GM18526 (cell line): ENCODE results near the gene AQP4.

Experiments used
- POLR2A ChIP-seq: IDR thresholded peaks from 3 replicates; pipeline ENCODE4 v1.6.1; 2011; ENCODE audit not compliant: insufficient read length; ENCODE audit errors: extremely low read depth

Gene AQP4, protein sequence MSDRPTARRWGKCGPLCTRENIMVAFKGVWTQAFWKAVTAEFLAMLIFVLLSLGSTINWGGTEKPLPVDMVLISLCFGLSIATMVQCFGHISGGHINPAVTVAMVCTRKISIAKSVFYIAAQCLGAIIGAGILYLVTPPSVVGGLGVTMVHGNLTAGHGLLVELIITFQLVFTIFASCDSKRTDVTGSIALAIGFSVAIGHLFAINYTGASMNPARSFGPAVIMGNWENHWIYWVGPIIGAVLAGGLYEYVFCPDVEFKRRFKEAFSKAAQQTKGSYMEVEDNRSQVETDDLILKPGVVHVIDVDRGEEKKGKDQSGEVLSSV

DNA sequence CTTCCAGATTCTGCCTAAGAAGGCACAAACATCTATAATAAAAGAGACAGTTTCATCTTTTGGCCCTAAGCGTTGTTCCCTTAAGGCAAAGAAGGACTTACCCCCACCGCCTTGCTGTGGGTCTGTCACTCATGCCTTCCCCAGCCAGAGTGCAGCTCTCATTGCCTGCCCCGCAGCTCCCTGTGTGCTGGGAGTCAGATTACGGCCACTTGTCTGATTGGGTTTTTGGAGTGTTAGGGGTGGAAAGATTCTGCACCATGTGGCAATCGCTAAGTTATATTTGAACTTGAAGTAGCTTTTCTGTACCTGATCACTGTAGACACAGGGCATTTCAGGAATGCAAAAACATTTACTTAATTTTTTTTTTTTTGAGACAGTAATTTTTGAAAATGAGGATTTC, at the start of gene AQP4:
Gene AQP4, minus strand, starts transcription at position 151 of the 400 bp plus-strand sequence. Its CDS starts 18 bp downstream, at position 133.
- no peak for TF ChIP-seq POLR2A

DNA sequence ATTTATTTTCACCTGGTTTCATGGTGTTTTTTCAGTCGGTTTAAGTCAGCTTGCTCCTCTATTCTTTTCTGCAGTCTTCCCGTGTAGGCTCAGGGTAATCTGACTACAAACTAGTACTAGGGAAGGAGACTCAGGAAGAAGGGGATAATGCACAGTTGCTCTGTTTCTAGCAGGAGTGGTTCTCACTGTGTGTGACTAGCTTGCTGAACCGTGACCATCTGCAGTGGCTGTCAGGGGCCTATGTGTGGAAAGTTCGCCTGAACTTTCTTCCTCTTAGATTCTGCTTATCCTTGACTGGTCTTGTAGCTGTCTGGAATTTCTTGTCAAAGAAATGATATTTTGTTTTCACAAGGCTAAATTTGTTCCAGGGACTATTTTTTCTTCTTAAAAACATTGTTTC, 46.3 kb upstream of the AQP4 start:
- no peak for TF ChIP-seq POLR2A

DNA sequence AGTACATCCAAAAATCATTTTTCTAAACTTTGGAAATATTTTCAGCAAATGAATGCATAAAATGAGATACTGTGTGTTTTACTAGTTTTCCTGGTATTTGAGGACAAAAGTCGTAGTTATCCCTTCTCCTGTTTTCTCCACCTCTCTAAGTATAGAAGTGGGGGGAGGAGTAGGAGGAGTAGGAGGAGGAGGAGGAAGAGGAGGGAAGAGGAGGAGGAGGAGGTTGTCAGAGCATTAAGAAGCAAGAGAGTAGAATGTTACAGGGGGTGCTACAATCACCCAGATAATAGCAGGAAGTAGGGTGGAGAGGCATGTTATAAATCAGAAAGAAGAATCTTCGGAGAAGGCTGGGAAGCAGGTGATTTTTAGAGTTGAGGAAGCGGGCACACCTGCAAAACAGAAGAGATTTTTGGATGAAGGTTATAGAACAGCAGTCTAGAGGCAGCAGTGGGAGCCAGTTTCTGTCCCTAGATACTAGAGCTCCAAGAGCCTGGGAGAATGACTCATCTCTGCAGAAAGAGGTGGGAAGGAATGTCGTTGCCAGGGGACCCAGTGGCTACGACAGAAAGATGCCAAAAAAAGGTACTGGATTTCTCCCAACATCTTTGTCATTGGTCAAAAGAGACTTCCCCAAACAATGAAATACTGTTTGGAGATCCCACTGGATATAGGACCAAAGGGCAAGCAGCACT, 44.2 kb upstream of the AQP4 start:
- no peak for TF ChIP-seq POLR2A

DNA sequence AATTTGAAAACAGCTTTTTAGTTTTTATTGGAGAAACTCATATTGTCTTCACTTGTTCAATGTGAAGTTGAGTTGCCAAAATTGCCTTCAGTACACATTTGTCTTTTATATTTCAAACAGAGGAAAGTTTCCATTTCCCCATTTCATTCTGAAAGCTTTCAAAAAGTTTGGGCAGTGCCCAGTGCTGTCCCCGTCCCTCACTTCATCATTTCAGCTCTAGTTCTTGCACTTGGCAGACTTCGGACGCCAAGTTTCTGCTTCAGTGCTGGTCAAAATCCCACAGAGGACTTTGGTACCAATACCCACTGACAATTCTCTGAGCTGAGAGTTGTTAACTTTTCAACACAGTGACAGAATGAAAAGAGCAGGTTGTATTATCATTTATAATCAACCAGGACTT, 43.4 kb upstream of the AQP4 start:
- TF ChIP-seq POLR2A: no peak

- TF ChIP-seq POLR2A: no peak
Measured at GRCh38 chr18:26902291-26902690, 36.8 kb upstream of the AQP4 start.

- TF ChIP-seq POLR2A: no peak
Measured at GRCh38 chr18:26901020-26901419, 35.5 kb upstream of the AQP4 start.

GRCh38 chr18:26894426-26894825, 28.9 kb upstream of the AQP4 start:
- TF ChIP-seq POLR2A: no peak

DNA sequence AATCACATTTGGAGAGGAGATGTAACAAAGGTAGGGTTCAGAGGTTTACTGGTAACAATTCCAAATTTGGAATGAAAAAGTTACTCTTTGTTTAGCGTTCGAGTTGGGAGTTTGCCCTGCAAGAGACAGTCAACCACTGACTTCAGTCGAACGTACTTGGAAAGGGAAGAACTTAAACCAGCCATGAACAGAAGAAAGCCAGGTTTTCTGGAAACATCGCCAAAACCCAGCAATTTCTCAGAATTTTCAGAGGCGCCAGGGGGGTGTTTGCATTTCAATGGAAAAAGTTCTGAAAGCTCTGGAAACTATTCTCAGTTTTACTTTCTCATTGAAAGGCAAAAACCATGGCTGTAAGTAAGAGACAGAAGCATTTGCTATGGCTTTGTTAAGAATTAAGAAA, 28.5 kb upstream of the AQP4 start:
- no peak for TF ChIP-seq POLR2A

DNA sequence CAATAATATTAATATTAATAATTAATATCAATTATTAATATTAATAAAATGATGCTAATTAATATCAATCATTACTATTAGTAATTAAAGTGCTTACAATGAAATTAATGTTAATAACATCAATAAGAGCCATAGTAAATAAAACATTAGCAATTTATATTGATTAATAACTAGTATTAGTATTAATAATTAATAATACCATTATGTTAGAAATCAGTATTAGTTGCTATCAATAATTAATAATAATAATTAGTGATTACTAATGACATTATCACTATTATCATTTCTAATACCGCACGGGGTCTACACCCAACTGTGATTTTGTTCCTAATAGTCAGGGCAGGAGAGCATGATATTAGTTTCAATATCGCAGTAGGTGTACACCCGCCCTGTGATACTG, 22.8 kb upstream of the AQP4 start:
- no peak for TF ChIP-seq POLR2A

DNA sequence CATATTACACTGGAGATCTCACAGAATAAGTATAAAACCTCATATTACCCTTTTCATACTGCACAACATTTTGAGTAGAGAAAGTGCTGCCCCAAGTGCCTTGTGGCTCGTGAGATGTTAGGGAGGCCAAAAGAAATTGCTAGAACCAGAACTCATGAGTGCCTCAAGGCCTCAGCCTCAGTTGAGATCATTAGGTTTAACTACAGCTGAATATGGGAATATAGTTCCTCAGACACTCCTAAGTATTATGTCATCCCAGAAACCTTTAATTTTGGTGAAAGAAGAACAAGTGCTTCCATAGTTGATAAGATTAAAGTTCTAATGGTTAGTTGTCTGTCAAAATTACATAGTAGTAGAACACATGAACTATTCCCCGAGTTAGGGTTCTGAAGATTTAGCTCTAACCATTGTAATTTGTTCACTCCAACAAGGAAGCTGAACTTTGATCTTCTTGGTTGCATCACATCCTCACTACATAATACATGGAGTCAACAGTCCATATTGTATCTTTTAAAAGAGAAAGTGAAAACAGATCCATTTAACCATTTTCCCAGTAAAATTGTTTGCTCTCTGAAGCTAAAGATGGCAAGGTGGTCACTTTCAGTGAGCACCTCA, 9.6 kb upstream of the AQP4 start:
- no peak for TF ChIP-seq POLR2A

DNA sequence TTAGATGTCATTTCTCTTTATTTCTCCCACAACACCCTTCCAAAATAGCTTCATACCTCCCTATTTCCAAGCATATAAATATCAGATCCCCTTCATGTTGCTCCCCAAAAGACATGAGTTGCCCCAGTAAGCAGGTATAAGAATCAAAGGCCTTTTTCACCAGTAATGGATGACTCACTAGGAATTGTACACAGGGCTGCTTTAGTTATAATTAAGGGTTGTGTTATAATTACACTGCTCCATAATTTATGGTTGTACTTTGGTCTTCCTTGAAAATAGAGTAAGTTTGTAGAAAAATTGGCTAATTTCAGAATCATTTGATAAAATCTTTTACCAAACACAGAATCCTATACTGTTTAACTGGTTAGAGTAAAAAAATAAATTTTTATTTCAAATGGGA, 8.8 kb upstream of the AQP4 start:
- no peak for TF ChIP-seq POLR2A

DNA sequence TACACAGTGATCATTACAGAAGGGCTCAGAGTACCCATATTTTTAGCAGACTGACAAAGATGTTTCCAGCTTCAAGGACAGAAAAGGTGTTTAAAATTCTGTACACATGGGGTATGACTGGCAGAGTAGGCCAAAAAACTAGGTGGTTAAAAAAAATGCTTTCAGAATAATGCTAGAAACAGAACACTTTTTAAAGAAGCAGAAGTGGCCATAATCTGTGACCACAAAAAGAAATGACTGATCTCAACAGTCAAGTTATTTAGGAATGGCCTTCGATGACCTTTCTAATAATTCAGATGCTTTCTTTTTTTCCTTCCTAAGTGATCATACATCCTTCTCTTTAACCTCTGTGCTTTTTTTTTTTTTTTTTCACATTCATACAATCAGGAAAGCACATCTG, 4.1 kb upstream of the AQP4 start:
- no peak for TF ChIP-seq POLR2A

DNA sequence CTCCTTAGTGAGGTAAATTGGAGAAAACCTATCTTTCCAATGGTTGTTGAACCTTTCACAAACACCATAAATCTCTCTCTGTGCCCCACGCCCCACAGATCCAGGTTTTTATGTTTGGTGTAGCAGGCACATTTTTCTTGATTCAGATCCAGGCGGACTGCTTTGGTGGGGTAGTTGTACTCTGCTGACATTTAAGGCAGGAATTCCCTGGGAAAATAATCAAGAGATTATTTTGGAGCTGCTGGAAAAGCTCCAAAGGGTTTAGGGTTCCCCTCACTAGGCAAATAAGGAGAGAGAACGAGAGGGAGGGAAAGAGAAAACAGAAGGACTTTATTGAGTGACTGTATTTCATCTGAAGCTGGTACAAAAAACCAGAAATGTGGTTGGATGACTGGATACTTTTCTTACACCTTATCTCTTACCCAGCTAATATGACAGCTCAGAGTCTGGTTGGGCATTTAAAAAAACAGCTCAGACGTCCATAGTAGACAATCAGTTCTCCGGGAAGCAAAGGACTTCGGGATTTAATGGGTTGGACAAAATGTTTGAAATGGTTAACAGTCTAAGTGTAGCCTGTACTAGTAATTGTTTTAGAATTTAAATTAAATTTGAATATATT, 3.6 kb upstream of the AQP4 start:
- no peak for TF ChIP-seq POLR2A

DNA sequence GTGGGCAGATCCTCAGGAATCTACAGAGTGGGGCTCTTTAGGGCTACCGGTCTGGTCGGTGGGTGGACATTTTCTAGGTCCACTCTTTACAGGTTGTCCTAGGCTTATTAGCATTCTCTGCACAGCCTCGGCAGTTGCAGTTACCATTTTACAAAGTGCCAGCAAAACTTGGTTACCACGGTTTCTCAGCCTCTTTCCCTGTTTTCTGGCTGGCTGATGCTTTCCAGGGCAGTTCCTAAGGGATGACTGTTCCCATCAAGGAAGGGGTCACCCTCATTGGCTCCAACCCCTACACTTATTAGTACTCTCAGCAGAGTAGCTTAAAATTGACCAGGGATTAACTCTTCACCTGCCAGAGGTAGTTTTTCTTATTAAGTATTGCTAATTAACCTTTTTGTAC, 2.0 kb upstream of the AQP4 start:
- no peak for TF ChIP-seq POLR2A

DNA sequence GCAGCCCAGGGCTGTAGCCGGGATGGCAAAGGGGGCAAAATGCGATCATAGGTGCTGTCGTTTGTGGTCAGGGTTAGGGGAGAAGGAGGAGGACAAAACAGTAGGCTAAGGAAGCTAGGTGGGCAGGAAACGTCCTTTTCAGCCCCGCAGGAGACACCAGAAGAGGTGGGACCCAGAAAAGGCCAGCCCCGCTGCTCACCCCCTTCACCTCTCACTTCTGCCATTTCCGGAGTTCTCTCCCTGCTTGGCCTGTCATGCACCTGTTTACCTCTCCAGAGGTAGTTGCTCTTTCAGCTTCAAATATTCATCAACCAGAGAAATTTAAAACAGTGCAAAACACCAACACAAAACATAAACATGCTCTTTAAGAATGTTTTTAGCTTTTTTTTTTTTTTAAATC, 849 bp downstream of the AQP4 start:
- no peak for TF ChIP-seq POLR2A
